ENCODE measurements around the gene FAM184A. TPM values are rescaled to one million over a fixed set of nuclear protein-coding genes. Genes with fewer than 3 reads are reported as not detected.

Gene FAM184A
- total and polyA plus RNA-seq, 2 of the 8 experiments (the other 6 are each of a cell fraction or from before 2014, with no cell fraction given): 6.3 to 11.3 TPM

DNA sequence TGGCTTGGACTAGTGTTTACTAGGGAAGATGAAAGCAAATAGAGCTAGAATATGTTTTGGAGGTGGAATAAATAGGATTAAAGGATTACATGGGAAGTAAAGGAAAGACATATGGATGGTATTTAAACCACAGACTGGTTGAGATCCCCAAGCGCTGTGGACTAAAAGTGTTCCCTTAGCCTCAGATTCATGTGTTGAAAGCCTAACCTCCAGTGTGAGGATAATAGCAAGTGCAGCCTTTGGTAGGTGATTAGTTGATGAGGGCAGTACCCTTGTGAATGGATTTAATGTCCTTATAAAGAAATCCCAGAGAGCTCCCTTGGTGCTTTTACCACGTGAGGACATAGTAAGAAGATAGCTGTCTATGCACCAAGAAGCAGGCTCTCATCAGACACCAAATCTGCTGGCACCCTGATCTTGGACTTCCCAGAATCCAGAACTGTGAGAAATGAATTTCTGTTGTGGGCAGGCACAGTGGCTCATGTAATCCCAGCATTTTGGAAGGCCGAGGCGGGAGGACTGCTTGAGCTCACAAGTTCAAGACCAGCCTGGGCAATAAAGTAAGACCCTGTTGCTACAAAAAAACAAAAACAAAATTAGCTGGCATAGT is 86.2 kb downstream of the FAM184A start:
- no peaks in the 10 kb centered on the region for H4K20me1 ChIP-seq (replicated peaks in 1 of 2; ENCODE audit: control insufficient read depth in 1 of 2, insufficient read depth in 2 of 2, low read length in 2 of 2)
- POLR2A ChIA-PET (ENCODE audit: partially characterized antibody): no interaction called here

More for the DNA sequence above, 86.2 kb downstream of the FAM184A start:
- Histone ChIP-seq H3K23ac (ENCODE audit: insufficient read length) (no peak overlapping the region), H3K4me1 (replicated peaks in 1 of 4; ENCODE audit: control insufficient read depth in 3 of 4, insufficient read depth in 4 of 4, low read length in 3 of 4) (no peaks in the 10 kb centered on the region), H3K23me2 (ENCODE audit: low read depth, low read length) (no peaks in the 10 kb centered on the region), H3K27ac (ENCODE audit: low read depth, low read length) (no peak overlapping the region), H3K9ac (replicated peaks in 1 of 4; ENCODE audit: extremely low read depth in 1 of 4, low read depth in 3 of 4, low read length in 3 of 4) (no peak overlapping the region), H3K79me2 (ENCODE audit: control insufficient read depth in 1 of 2, insufficient read depth in 2 of 2, low read length in 2 of 2) (no peaks in the 10 kb centered on the region), H4K91ac (replicated peaks; ENCODE audit: insufficient read length, low read length) (no peak overlapping the region), H2BK120ac (replicated peaks; ENCODE audit: low read depth, low read length) (no peak overlapping the region), H3K9me3 (ENCODE audit: insufficient read depth in 2 of 2, low read depth in 1 of 2, low read length in 1 of 2) (no peaks in the 10 kb centered on the region), H3K27me3 (replicated peaks in 1 of 4; ENCODE audit: control insufficient read depth in 3 of 4, extremely low read depth in 1 of 4, insufficient read depth in 3 of 4, low read length in 3 of 4) (no peaks in the 10 kb centered on the region), H2BK5ac (ENCODE audit: low read depth, low read length) (no peak overlapping the region), H3K14ac (ENCODE audit: insufficient read length) (no peak overlapping the region), H3K4ac (replicated peaks; ENCODE audit: insufficient read length, low read depth, low read length) (no peak overlapping the region), H4K5ac (ENCODE audit: insufficient read length, low read depth, low read length) (no peak overlapping the region), H3K18ac (ENCODE audit: extremely low read depth, low read length) (no peak overlapping the region), H2BK20ac (ENCODE audit: low read length) (no peak overlapping the region), H3K56ac (replicated peaks; ENCODE audit: insufficient read length, low read depth, low read length) (no peak overlapping the region), H4K8ac (ENCODE audit: extremely low read depth, insufficient read depth, low read length) (no peak overlapping the region), H2BK12ac (ENCODE audit: low read depth, low read length) (no peak overlapping the region), H3K36me3 (ENCODE audit: control insufficient read depth in 2 of 4, insufficient read depth in 4 of 4, low read length in 3 of 4) (no peaks in the 10 kb centered on the region), H2BK15ac (ENCODE audit: low read length) (no peak overlapping the region), H3K79me1 (ENCODE audit: low read depth, low read length) (no peaks in the 10 kb centered on the region), H2AFZ (ENCODE audit: low read length) (no peak overlapping the region), H3K4me2 (ENCODE audit: insufficient read depth in 1 of 2, low read depth in 2 of 2, low read length in 2 of 2) (no peak overlapping the region), H2AK5ac (ENCODE audit: low read depth, low read length) (no peak overlapping the region), H3K4me3 (ENCODE audit: extremely low read depth in 1 of 4, insufficient read depth in 2 of 4, low read depth in 3 of 4, low read length in 4 of 4) (no peak overlapping the region)
- no peak for TF ChIP-seq KDM5A (IDR thresholded peaks at IDR 0.05; ENCODE audit: low read length)
- no peak for TF ChIP-seq KDM1A (IDR thresholded peaks at IDR 0.05; ENCODE audit: borderline replicate concordance, low read length)
- no peak for TF ChIP-seq SP2 (IDR thresholded peaks at IDR 0.05; ENCODE audit: low read length)
- no peak for TF ChIP-seq USF2 (IDR thresholded peaks at IDR 0.05; ENCODE audit: low read length)
- TF ChIP-seq JUN (IDR thresholded peaks at IDR 0.05; ENCODE audit: low read depth, low read length): no peak
- TF ChIP-seq CBX5 (IDR thresholded peaks at IDR 0.05; ENCODE audit: low read depth, low read length): no peak
- TF ChIP-seq SIRT6 (IDR thresholded peaks at IDR 0.05; ENCODE audit: low read length): no peak
- no peak for TF ChIP-seq EZH2 (IDR thresholded peaks at IDR 0.05; ENCODE audit: low read depth, low read length, severe bottlenecking)
- TF ChIP-seq SRF (IDR thresholded peaks at IDR 0.05; ENCODE audit: low read depth, low read length): no peak
- FAIRE-seq: no peak
- DNase-seq (ENCODE audit: low read depth in 1 of 2, low spot score in 2 of 2): no peak
- CTCF ChIA-PET (ENCODE audit: partially characterized antibody): interaction anchor here (1.1 kb wide), 1 partner anchor 137 kb away, joined by 4 read pairs; no protein-coding TSS in a partner anchor
- WGBS, 2 experiments (ENCODE audit: extremely low coverage in 1 of 2, insufficient coverage in 1 of 2, insufficient read length in 1 of 2, insufficient replicate concordance in 2 of 2, low coverage in 1 of 2, low lambda C conversion rate in 2 of 2, missing lambda C conversion rate in 1 of 2): 91% methylated on average over 4 of the region's 4 CpGs; no CpG with 5 or more reads in 1 of the 2 experiments
